HG02642 (cell line): ENCODE measurements around the gene TRAPPC1.

Source experiments
- ATAC-seq: cut with Tn5 transposase; IDR thresholded peaks from one replicate; pipeline ENCODE4 v1.9.1; 2021; ENCODE audit warnings: mild to moderate bottlenecking; ENCODE audit not compliant: unreplicated experiment, poor library complexity

TRAPPC1 gene

GRCh38 chr17:7882068-7882467, 49.7 kb downstream of the TRAPPC1 start:
- ATAC-seq = no peak

- ATAC-seq = no peak
These were observed 50.3 kb downstream of the TRAPPC1 start for GRCh38 chr17:7881276-7882054.
